Measurements from ENCODE around the gene APOBEC3C. TPM values are rescaled to one million over a fixed set of nuclear protein-coding genes. Genes with fewer than 3 reads are reported as not detected.
A peak's percentile ranks its signal among the peaks of the same experiment; 100 is the strongest.
"Not testable (repeated sequence)": the region's sequence is repeated elsewhere in the genome, so short reads cannot be mapped to it uniquely, and the experiment has no call there.

APOBEC3C gene
- total RNA-seq, 1 experiment from 2014 or later, result 8.0 TPM

DNA sequence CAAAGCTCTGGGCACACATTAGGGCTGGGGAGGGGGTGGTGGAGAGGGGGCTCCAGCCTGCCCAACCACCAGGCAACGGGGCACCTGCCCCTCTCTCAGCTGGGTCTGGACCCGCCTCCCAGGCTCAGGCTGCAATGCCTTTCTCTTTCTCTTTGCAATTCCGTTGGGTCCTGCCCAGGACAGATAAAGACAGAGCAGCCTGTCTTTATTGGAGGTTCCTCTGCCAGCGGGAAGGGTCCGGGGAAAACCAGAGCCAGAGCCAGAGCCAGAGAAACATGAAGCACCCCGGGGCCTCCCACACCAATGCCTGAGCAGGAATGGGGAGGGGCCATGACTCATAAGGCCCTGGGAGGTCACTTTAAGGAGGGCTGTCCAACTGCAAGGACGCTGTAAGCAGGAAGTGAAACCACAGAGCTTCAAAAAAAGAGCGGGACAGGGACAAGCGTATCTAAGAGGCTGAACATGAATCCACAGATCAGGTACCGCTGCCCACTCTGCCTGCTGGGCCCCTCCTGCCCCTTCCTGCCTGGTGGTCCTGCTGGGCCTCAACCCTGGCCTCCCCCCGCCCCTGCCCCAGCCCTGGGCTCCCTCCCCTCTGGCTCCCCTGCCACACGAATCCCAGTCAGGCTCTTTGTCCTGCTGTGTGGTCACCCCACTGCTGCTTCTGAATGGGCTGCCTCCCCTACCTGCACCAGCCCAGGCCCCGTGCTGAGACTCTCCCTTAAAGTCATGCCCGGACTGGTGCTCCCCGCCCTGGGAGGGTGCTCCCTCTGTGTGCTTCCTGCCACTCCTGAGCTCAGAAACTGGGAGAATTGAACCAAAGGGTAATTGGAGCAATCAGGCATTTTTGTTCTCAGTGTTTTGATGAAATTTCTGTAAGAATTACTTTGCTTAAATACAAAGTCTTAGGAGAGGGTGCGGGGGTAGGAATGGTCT, 31.8 kb upstream of the APOBEC3C start, which contains the start of gene APOBEC3B:
Gene APOBEC3B, plus strand, starts transcription at position 356 of the 936 bp plus-strand sequence. Its CDS starts 107 bp downstream, at position 463.
- DNase-seq (ENCODE audit: extremely low read depth, low read depth), result peak; percentile 68

DNA sequence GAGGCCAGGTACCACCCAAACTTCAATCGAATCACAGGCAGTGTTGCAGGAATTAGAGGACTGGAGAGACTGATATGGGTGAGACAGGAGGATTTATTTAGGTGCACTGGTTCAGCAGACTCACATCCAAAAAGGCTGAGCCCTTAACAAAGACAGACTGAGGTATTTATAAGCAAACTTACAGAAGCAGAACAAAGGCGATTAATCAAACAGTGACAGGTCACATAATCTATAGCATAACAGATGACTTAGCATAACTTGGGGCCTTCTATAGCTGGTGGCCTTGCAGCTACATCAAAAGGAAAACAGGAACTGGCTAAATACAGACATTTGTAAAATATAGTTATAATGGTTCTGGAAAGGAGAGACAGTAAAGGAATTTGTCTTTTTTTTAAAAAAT, 29.8 kb upstream of the APOBEC3C start:
- no peak for DNase-seq (ENCODE audit: extremely low read depth, low read depth)

DNA sequence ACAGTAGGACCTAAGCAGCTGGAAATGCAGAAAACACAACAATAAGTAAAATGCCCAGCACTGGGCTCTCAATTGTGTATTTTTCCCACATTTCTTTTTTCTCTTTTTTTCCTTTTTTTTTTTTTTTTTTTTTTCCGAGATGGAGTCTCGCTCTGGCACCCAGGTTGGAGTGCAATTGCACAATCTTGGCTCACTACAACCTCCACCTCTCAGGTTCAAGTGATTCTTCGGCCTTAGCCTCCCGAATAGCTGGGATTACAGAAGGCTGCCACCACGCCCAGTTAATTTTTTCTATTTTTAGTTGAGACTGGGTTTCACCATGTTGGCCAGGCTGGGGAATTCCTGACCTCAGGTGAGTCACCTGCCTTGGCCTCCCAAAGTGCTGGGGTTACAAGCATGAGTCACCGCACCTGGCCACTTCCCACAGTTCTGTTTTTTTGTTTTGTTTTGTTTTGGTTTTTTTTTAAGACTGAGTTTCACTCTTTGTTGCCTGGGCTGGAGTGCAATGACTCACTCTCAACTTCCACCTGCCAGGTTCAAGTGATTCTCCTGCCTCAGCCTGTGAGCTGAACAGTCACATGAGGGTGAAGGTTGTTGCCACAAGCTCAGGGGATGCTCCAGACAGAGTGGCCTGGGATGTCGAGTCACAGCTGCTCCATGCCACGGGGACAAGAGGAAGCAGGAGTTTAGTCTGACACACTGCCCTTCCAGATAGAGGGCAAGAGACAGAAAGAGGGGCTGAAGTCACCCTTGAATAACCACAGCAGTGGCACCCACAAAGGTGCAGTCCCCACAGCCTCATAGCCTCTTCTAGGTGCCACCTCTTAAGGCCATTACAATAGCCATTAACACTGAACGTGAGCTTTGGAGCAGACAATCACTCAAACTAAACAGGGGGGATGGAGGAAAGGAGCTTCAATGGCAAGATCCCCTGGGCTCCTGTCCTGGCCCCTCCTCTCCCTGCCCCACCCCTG, 29.0 kb upstream of the APOBEC3C start:
- not testable (repeated sequence) for DNase-seq (ENCODE audit: extremely low read depth, low read depth)

DNA sequence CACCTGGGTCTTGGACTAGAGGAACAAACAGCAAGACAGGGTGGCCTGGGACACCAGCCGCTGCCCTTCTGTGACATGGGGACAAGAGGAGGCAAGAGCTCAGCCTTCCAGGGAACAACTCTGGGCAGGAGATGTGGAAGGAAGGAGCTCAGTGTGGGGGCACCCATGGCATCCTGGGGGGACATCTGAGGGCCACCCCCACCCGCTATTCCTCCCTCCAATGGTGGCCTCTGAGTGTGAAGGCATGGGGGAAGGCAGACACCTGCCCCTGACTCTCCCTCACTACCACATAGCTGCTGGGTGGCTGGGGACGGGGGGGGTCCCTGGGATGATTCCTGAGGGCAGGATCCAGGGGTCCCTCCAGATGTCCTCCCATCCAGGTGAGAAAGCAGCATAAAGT, 27.4 kb upstream of the APOBEC3C start:
- no peak for DNase-seq (ENCODE audit: extremely low read depth, low read depth)

DNA sequence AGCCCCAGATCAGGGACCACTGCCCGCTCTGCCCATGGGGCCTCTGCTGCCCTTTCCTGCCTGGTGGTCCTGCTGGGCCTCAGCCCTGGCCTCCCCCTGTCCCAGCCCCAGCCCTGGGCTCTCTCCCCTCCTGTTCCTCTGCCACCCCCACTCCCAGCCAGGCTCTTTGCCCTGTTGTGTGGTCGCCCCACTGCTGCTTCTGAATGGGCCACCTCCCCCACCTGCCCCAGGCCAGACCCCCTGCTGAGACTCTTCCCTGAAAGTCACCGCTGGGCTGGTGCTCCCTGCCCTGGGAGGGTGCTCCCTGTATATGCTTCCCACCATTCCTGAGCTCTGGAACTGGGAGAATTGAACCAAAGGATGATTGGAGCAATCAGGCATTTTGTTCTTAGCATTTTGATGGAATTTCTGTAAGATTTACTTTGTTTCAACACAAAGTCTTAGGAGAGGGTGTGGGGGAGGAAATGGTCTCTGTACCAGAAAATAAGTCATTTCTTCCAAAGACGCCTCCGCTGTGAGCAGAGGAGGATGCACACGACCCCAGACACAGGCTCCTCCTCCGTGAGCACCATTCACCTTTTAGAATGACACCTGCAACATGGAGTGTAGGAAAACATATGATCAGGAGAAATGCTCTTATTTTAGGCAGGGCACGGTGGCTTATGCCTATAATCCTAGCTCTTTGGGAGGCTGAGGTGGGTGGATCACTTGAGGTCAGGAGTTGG, 26.7 kb upstream of the APOBEC3C start:
- DNase-seq (ENCODE audit: extremely low read depth, low read depth), result no peak

DNA sequence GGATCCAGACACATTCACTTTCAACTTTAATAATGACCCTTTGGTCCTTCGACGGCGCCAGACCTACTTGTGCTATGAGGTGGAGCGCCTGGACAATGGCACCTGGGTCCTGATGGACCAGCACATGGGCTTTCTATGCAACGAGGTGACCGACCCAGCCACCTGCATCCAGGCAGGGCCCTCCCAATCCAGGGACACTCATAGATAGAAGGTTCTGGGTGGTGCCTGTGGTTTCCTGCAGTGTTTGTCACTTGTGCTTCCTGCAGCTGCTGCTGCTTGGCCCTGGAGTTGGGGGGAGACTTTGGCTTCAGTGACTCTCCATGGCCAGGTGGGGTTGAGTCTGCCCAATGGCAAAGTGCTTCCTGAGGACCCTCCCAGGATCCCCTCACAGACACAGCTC, 24.6 kb upstream of the APOBEC3C start:
- DNase-seq (ENCODE audit: extremely low read depth, low read depth), result no peak

DNA sequence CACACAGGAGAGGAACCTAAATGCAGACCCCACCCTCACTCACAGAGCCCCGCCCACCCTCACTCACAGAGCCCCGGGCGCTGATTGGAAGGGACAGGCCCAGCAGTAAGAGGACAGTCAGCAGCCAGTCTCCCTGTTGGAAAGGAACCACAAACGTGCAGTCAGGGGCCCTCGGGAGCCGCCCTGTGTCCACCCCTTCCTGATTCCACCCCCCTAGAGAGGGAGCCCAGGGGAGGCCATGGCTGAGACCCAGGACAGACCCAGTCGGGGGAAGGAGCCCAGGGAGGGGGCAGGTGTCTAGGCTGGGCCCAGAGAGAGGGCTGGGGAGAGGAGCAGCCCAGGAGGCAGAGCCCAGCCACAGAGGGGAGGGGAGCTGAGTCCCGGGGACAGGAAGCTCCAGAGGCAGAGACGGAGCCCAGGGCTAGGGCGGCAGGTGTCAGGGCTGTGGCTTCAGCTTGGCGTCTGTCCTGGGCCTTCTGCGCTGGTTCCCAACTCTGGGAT, 21.1 kb upstream of the APOBEC3C start:
- not testable (repeated sequence) for DNase-seq (ENCODE audit: extremely low read depth, low read depth)

DNA sequence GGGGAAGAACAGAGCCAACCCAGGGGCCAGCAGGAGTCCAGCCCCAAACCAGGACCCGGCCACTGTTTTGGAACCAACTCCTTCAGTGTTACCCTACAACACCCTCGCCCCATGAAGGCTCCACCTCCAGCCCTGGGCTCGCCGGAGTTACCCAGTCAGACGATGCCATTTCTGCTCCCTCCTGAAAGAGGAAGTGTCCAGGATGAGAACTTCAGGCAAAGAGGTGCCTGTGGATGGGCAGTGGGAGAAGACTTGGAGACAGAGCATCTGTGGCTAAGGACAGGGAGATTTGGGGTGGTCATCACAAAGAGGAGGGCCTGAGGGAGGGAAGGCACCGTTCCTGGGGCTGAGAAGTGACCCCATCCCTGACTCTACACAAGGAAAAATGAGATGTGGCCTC, 18.0 kb upstream of the APOBEC3C start:
- no peak for DNase-seq (ENCODE audit: extremely low read depth, low read depth)

DNA sequence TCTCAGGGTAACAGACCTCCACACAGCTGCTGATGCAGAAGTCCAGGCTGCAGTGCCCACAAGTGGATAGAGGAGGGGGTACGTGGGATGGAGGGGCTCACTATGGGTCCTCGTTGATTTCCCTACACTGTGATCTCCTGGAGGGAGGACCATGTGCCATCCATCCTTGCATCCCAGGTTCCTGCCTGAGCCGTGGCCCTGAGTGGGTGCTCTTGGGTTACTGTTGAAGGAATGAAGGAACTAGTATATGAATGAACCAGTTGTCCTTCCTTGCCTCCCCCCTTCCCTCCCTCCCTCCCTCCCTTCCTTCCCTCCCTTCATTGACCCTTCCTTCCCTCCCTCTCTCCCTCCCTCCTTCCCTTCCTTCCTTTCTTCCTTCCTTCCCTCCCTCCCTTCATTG, 16.5 kb upstream of the APOBEC3C start:
- DNase-seq (ENCODE audit: extremely low read depth, low read depth), result no peak

DNA sequence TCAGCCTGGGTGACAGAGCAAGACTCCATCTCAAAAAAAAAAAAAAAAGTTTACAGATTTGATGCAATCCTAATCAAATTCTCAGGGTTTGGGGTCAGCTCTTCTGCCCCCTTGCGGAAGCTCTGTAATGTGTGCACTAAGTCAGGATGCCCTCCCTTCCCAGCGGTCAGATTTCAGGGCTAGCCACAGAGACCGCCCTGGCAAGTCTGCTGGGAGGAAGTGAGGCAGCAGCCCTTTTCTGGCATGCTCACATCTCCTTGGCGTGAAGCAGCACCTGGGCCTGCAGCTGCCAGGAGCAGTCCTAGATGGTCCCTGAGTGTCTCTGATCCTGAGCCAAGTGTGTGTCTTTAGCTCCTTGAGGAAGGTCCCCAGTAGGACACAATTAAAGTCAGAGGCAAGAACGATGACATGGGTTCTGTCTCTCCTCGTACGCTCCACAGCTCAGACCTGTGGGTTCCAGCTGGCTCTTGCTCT, 10.9 kb upstream of the APOBEC3C start:
- peak; percentile 40 for DNase-seq (ENCODE audit: extremely low read depth, low read depth)

DNA sequence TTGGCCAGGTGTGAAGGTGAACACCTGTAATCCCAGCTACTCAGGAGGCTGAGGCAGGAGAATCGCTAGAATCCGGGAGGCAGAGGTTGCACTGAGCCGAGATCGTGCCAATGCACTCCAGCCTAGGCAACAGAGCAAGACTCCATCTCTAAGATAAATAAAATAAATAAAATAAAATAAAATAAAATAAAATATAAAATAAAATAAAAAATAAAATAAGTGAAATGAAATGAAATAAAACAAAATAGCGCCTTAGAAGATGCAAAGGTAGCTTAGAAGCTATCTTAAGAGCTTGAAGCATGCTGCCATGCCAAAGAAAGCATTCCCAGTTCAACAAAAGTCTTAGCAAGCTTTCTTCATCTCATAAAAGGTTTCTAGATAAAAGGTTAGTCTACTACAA, 6.9 kb upstream of the APOBEC3C start:
- DNase-seq (ENCODE audit: extremely low read depth, low read depth), result no peak

DNA sequence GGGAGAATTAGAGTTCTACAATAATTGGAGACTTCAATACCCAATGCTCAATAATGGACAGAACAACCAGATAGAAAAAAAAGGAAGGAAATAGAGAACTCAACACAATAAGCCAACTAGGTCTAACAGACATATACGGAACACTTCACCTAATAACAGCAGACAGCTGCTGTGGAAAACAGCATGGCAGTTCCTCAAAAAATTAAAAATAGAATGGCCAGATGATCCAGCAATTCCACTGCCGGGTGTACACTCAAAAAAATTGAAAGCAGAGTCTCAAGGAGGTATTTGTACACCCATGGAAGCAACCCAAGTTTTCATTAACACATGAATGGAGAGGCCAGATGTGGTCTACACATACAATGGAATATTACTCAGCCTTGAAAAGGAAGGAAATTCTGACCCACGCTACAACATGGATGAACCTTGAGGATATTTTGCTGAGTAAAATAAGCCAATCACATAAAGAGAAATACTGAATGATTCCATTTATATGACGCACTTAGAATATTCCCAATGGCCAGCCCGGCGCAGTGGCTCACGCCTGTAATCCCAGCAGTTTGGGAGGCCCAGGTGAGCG, 5.7 kb upstream of the APOBEC3C start:
- not testable (repeated sequence) for DNase-seq (ENCODE audit: extremely low read depth, low read depth)

DNA sequence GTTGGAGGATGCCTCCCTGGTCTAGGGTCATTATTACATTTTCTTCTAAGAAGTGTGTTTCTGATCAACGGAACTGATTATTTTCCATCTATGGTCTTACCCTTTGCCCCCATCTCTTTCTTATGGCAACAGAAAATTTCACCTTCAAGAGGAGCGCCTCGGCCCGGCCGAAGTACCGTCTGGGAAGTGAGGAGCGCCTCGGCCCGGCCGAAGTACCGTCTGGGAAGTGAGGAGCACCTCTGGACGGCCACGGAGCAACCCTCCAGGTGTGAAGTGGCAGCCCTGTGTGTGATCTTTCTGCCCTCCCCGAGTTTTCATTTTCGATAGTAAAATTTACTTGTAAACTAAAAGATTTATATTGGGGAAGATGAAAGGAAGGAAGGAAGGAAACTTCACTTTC, 3.1 kb upstream of the APOBEC3C start:
- no peak for DNase-seq (ENCODE audit: extremely low read depth, low read depth)

DNA sequence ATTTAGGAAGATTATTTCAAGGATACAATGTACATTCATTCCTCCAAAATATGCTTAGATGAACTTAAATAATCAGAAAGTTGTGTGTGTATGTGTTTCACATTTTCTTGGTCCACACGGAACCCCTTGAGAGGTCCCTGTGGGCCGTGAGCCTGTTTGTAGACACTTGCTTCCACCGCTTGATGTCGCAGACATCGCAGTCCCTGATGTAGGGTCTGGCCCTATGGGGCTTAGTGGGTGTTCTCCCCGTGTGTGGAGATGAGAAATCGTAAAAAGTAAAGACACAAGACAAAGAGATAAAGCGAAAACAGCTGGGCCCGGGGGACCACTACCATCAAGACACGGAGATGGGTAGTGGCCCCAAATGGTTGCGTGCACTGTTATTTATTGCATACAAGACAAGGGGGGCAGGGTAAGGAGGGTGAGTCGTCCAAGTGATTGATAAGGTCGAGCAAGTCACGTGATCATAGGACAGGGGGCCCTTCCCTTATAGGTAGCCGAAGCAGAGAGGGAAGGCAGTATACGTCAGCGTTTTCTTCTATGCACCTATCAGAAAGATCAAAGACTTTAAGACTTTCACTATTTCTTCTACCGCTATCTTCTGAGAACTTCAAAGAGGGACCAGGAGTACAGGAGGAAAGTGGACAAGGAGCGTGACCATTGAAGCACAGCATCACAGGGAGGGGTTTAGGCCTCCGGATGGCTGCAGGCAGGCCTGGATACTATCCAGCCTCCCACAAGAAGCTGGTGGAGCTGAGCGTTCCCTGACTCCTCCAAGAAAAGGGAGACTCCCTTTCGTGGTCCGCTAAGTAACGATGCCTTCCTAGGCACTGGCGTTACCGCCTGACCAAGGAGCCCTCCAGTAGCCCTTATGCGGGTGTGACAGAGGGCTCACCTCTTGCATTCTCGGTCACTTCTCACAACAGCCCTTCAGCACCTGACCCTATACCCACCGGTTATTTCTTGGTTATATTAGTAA, 1.2 kb upstream of the APOBEC3C start:
- DNase-seq (ENCODE audit: extremely low read depth, low read depth), result no peak

DNA sequence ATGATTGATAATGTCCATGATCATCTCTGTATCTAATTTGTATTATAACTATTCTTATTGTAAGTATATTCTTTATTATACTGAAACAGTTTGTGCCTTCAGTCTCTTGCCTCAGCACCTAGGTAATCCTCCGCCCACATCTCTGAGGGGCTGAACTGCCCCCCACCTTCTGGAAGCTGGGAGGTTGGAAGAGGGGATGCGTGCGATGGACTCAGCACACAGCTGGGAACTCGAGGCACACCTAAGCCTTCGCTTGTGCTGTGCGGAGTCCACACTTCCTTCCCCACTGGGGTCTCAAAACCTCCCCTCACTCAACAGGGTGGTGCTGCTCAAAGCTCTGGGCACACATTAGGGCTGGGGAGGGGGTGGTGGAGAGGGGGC, 506 bp upstream of the APOBEC3C start:
- not testable (repeated sequence) for DNase-seq (ENCODE audit: extremely low read depth, low read depth)

DNA sequence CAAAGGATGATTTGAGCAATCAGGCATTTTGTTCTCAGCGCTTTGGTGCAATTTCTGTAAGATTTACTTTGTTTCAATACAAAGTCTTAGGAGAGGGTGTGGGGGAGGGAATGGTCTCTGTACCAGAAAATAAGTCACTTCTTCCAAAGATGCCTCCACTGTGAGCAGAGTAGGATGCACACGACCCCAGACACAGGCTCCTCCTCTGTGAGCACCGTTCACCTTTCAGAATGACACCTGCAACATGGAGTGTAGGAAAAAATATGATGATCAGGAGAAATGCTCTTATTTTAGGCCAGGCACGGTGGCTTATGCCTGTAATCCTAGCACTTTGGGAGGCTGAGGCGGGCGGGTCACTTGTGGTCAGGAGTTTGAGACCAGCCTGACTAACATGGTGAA, 665 bp downstream of the APOBEC3C start:
- DNase-seq (ENCODE audit: extremely low read depth, low read depth), result not testable (repeated sequence)

DNA sequence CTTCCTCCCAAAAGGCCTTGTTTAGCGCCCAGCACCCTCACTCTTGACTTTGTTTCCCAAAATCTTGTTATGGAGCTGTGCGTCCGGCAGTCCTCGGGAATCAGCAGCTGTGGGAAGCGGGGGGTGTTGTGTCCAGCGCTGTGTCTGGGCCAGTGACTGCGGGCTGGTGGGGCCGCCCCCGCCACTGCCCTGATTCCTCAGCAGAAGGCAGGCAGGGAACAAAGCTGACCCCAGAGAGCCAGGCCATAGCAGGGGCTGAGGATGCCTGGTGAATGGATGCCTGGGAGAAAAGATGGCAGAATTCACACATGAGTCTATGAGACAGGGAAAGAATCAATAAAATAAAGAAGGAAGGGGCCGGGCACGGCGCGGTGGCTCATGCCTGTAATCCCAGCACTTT, 2.5 kb downstream of the APOBEC3C start:
- DNase-seq (ENCODE audit: extremely low read depth, low read depth), result no peak

DNA sequence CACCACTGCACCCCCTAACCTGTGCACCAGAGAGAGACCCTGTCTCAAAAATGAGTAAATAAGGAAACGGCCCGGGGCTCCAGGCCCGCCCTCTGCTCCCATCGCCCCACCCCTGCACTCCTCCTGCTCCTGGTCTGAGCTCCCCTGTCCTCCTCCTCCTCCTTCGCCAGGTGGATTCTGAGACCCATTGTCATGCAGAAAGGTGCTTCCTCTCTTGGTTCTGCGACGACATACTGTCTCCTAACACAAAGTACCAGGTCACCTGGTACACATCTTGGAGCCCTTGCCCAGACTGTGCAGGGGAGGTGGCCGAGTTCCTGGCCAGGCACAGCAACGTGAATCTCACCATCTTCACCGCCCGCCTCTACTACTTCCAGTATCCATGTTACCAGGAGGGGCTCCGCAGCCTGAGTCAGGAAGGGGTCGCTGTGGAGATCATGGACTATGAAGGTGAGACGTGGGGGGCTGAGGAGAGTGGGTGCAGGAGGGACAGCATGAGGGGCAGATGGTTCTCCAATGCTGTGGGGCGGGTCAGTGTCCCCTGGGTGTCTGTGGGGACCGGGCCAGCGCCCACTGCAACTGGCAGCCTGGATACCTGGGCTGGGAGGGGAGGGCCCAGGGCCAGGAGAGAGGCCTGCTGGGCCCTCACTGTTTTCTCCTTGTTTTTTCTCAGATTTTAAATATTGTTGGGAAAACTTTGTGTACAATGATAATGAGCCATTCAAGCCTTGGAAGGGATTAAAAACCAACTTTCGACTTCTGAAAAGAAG, 3.7 kb downstream of the APOBEC3C start:
- no peak for DNase-seq (ENCODE audit: extremely low read depth, low read depth)
